ENCODE measurements around the gene INPP5A. TPM values are rescaled to one million over a fixed set of nuclear protein-coding genes. Genes with fewer than 3 reads are reported as not detected.

Gene INPP5A
- total and polyA plus RNA-seq, 10 of the 15 experiments (the other 5 are each of a cell fraction or from before 2014, with no cell fraction given), result 0.52 to 15.0 (median 6.3) TPM

DNA sequence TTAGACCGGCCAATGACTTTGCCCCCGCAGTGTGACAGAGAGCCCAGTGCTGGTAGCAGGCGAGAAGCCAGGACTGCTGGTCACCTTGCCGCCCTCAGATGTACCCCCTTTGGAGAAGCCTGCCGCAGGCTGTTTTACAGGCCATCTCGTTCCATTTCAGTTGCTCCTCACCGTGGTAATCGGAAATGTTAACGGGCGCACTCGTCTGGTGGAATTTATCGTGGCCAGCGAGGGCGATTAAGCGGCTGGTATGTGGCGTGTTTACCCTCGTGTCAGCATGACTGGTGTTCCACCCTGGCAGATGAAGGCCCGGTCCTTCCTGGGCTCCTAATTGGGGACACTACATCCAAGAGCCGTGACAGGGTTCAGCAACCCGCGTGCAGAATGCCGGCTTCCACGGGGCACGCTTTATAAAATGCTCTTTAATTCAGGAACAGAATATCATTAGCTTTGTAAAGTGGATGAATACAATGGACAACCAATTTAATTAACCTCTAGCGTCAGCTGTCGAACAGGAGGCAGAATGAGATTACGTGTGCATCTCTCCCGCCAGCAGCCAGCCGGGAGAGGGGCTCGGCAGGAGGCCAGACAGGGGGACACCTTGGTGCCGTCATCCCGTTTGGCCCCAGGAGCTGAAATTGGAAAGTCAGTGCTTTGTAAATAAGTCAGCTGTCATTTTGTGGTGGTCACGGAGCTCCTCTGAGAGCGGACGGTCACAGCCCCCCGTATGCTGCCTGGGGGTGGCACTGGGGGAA, 140.1 kb downstream of the INPP5A start (continued):
- TF ChIP-seq MEF2A (IDR thresholded peaks at IDR 0.05; ENCODE audit: insufficient read depth, low read depth, low read length) (no peak), POLR2AphosphoS5 (IDR thresholded peaks at IDR 0.05; ENCODE audit: low read length) (no peak), JUND (IDR thresholded peaks at IDR 0.05; ENCODE audit: low read depth, low read length) (no peak), ZBED1 (IDR thresholded peaks at IDR 0.05; ENCODE audit: borderline replicate concordance) (no peak), FOS (IDR thresholded peaks at IDR 0.05; ENCODE audit: borderline replicate concordance, extremely low read depth, insufficient read length) (no peak), POLR2AphosphoS2 (IDR thresholded peaks at IDR 0.05; ENCODE audit: low read depth, low read length) (no peak), FOXM1 (IDR thresholded peaks at IDR 0.05; ENCODE audit: low read depth, low read length) (no peak), ZSCAN29 (IDR thresholded peaks at IDR 0.05) (no peak), CREM (IDR thresholded peaks at IDR 0.05; ENCODE audit: low read depth) (no peak)
- TF ChIP-seq, protein P1, sequence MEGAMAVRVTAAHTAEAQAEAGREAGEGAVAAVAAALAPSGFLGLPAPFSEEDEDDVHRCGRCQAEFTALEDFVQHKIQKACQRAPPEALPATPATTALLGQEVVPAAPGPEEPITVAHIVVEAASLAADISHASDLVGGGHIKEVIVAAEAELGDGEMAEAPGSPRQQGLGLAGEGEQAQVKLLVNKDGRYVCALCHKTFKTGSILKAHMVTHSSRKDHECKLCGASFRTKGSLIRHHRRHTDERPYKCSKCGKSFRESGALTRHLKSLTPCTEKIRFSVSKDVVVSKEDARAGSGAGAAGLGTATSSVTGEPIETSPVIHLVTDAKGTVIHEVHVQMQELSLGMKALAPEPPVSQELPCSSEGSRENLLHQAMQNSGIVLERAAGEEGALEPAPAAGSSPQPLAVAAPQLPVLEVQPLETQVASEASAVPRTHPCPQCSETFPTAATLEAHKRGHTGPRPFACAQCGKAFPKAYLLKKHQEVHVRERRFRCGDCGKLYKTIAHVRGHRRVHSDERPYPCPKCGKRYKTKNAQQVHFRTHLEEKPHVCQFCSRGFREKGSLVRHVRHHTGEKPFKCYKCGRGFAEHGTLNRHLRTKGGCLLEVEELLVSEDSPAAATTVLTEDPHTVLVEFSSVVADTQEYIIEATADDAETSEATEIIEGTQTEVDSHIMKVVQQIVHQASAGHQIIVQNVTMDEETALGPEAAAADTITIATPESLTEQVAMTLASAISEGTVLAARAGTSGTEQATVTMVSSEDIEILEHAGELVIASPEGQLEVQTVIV (IDR thresholded peaks at IDR 0.05; ENCODE audit: borderline replicate concordance, partially characterized antibody), result no peak
- TF ChIP-seq, protein P2, sequence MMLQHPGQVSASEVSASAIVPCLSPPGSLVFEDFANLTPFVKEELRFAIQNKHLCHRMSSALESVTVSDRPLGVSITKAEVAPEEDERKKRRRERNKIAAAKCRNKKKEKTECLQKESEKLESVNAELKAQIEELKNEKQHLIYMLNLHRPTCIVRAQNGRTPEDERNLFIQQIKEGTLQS (IDR thresholded peaks at IDR 0.05; ENCODE audit: borderline replicate concordance, extremely low read depth, low read depth, low read length), result no peak
- TF ChIP-seq, protein P3, sequence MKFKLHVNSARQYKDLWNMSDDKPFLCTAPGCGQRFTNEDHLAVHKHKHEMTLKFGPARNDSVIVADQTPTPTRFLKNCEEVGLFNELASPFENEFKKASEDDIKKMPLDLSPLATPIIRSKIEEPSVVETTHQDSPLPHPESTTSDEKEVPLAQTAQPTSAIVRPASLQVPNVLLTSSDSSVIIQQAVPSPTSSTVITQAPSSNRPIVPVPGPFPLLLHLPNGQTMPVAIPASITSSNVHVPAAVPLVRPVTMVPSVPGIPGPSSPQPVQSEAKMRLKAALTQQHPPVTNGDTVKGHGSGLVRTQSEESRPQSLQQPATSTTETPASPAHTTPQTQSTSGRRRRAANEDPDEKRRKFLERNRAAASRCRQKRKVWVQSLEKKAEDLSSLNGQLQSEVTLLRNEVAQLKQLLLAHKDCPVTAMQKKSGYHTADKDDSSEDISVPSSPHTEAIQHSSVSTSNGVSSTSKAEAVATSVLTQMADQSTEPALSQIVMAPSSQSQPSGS (IDR thresholded peaks at IDR 0.05; ENCODE audit: low read length), result no peak

Measured in GM12878 (cell line).